ENCODE data around the gene DLL4.

DLL4 gene

DNA sequence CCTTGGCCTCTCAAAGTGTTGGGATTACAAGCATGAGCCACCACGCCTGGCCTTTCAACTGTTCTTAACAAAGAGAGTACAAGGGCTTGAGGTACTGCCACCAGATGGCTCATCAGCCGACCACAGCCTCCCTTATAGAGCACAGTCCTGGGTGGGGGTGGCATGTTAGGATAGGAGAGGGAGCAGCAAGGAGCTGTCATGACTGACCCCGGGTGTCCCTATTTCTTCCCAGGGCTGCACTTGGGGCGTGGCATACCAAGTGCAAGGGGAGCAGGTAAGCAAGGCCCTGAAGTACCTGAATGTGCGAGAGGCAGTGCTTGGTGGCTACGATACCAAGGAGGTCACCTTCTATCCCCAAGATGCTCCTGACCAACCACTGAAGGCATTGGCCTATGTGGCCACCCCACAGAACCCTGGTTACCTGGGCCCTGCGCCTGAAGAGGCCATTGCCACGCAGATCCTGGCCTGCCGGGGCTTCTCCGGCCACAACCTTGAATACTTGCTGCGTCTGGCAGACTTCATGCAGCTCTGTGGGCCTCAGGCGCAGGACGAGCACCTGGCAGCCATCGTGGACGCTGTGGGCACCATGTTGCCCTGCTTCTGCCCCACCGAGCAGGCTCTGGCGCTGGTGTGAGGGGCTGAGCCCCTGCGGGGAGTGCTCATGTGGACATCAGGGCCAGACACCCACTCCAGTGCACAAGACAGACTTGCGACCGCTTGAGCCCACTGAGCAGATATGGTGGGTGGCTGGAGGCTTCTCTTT, 26.2 kb downstream of the DLL4 start:
- H3K9me3 ChIP-seq (ENCODE audit: control insufficient read depth, low read length), result no peaks in the 10 kb centered on the region
- no peak overlapping the region for H2BK5ac ChIP-seq (ENCODE audit: low read depth, low read length, poor library complexity, severe bottlenecking)
- H3K79me1 ChIP-seq (replicated peaks; ENCODE audit: low read length, poor library complexity, severe bottlenecking), result peaks cover 8% of the 10 kb centered on the region
- peaks cover 38% of the 10 kb centered on the region for H3K4me1 ChIP-seq (ENCODE audit: control insufficient read depth, insufficient read depth, low read depth, low read length)
- H3K9ac ChIP-seq (ENCODE audit: low read length), result no peak overlapping the region
- DNase-seq, result no peak
- H4K91ac ChIP-seq (ENCODE audit: low read length), result peak overlapping the region; percentile 43
- peak overlapping the region in 1 of 2 experiments; percentile 74 for H3K18ac ChIP-seq (ENCODE audit: low read depth in 1 of 2, low read length in 2 of 2)
- H3K4me3 ChIP-seq (ENCODE audit: insufficient read depth in 1 of 2, low read depth in 1 of 2, low read length in 2 of 2), result no peak overlapping the region
- no peak overlapping the region for H2AK5ac ChIP-seq (ENCODE audit: low read length, severe bottlenecking)
- peak overlapping the region in 1 of 2 experiments; percentile 90 for H3K23ac ChIP-seq (ENCODE audit: low read length in 2 of 2)
- no peak overlapping the region for H3K27ac ChIP-seq (ENCODE audit: low read length, poor library complexity, severe bottlenecking)
- H3K27me3 ChIP-seq (ENCODE audit: control insufficient read depth in 1 of 2, insufficient read depth in 1 of 2, low read length in 2 of 2), result peaks cover 0 to 6% of the 10 kb centered on the region in 2 experiments
- H3K14ac ChIP-seq (ENCODE audit: low read length in 2 of 2), result peak overlapping the region in 1 of 2 experiments; percentile 95
- H3K36me3 ChIP-seq (ENCODE audit: control insufficient read depth in 1 of 2, insufficient read depth in 2 of 2, low read depth in 1 of 2, low read length in 2 of 2), result peaks cover 0 to 22% of the 10 kb centered on the region in 2 experiments
- H2BK120ac ChIP-seq (ENCODE audit: low read depth, low read length), result no peak overlapping the region
- H2BK15ac ChIP-seq (ENCODE audit: low read depth, poor library complexity, severe bottlenecking), result no peak overlapping the region
- H4K8ac ChIP-seq (ENCODE audit: low read length), result peak overlapping the region; percentile 43
- H3K4ac ChIP-seq (ENCODE audit: low read depth in 1 of 2, low read length in 2 of 2), result peak overlapping the region in 1 of 2 experiments; percentile 51
- no peak overlapping the region for H2AFZ ChIP-seq (ENCODE audit: low read depth, low read length)
- H2BK12ac ChIP-seq (ENCODE audit: low read length in 2 of 2), result peak overlapping the region in 1 of 2 experiments; percentile 57
- WGBS, result 96% methylated on average over 19 of the region's 20 CpGs
- no peak overlapping the region for H3K4me2 ChIP-seq (ENCODE audit: low read length, poor library complexity, severe bottlenecking)

DNA sequence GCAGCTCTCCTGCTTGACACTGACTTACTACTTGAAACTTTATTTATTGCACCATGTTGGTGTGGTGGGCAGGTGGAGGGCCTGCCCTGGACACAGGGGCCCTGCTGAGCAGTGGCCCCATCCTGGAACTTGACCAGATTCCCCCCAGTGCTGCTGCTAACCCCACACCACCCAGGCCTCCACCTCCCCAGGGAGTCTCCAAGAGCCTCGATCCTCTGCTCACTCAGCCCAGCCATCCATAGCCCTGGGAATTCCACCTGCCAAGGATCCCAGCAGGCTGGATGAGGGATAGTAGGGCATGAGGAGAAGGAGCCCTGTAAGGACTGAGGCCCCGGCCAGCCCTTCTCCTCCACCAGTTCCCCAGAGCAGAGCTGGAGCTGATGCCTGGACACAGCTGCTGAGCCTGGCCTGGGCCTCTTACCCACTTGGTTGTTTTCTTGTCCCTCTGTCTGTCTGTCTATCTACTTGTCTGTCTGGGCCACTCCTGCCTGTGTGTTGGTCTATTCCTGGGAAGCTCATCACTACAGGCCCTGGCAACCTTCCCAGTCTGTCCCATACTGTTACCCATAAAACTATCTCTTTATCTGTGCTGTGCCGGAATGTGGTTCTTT, 26.9 kb downstream of the DLL4 start:
- H2BK5ac ChIP-seq (ENCODE audit: low read depth, low read length, poor library complexity, severe bottlenecking), result no peak overlapping the region
- H2AK5ac ChIP-seq (ENCODE audit: low read length, severe bottlenecking), result no peak overlapping the region
- H3K27me3 ChIP-seq (ENCODE audit: control insufficient read depth in 1 of 2, insufficient read depth in 1 of 2, low read length in 2 of 2), result peaks cover 0 to 9% of the 10 kb centered on the region in 2 experiments
- H3K9ac ChIP-seq (ENCODE audit: low read length), result no peak overlapping the region
- H3K4ac ChIP-seq (ENCODE audit: low read depth in 1 of 2, low read length in 2 of 2), result peak overlapping the region in 1 of 2 experiments; percentile 15
- H3K4me2 ChIP-seq (ENCODE audit: low read length, poor library complexity, severe bottlenecking), result no peak overlapping the region
- no peak overlapping the region for H2AFZ ChIP-seq (ENCODE audit: low read depth, low read length)
- H3K79me1 ChIP-seq (replicated peaks; ENCODE audit: low read length, poor library complexity, severe bottlenecking), result peaks cover 8% of the 10 kb centered on the region
- peaks cover 38% of the 10 kb centered on the region for H3K4me1 ChIP-seq (ENCODE audit: control insufficient read depth, insufficient read depth, low read depth, low read length)
- H3K23ac ChIP-seq (ENCODE audit: low read length in 2 of 2), result peak overlapping the region in 1 of 2 experiments; percentile 14
- no peak overlapping the region for H3K14ac ChIP-seq (ENCODE audit: low read length in 2 of 2)
- no peak overlapping the region for H3K4me3 ChIP-seq (ENCODE audit: insufficient read depth in 1 of 2, low read depth in 1 of 2, low read length in 2 of 2)
- no peak overlapping the region for H3K27ac ChIP-seq (ENCODE audit: low read length, poor library complexity, severe bottlenecking)
- no peaks in the 10 kb centered on the region for H3K9me3 ChIP-seq (ENCODE audit: control insufficient read depth, low read length)
- no peak overlapping the region for H2BK15ac ChIP-seq (ENCODE audit: low read depth, poor library complexity, severe bottlenecking)
- H2BK120ac ChIP-seq (ENCODE audit: low read depth, low read length), result no peak overlapping the region
- 100% methylated on average over 1 of the region's 3 CpGs for WGBS
- no peak overlapping the region for H4K8ac ChIP-seq (ENCODE audit: low read length)
- H3K36me3 ChIP-seq (ENCODE audit: control insufficient read depth in 1 of 2, insufficient read depth in 2 of 2, low read depth in 1 of 2, low read length in 2 of 2), result peaks cover 0 to 22% of the 10 kb centered on the region in 2 experiments
- peak; percentile 32 for DNase-seq
- no peak overlapping the region for H3K18ac ChIP-seq (ENCODE audit: low read depth in 1 of 2, low read length in 2 of 2)
- H4K91ac ChIP-seq (ENCODE audit: low read length), result no peak overlapping the region
- H2BK12ac ChIP-seq (ENCODE audit: low read length in 2 of 2), result no peak overlapping the region

GRCh38 chr15:40956541-40956982, 27.4 kb downstream of the DLL4 start:
- peak overlapping the region; percentile 3 to 38 for H2BK12ac ChIP-seq (ENCODE audit: low read length in 2 of 2)
- H2AFZ ChIP-seq (ENCODE audit: low read depth, low read length), result no peak overlapping the region
- peak overlapping the region in 1 of 2 experiments; percentile 1 for H3K14ac ChIP-seq (ENCODE audit: low read length in 2 of 2)
- DNase-seq, result no peak
- H3K27ac ChIP-seq (ENCODE audit: low read length, poor library complexity, severe bottlenecking), result no peak overlapping the region
- H2BK5ac ChIP-seq (ENCODE audit: low read depth, low read length, poor library complexity, severe bottlenecking), result no peak overlapping the region
- H3K4me1 ChIP-seq (ENCODE audit: control insufficient read depth, insufficient read depth, low read depth, low read length), result peaks cover 37% of the 10 kb centered on the region
- peaks cover 0 to 22% of the 10 kb centered on the region in 2 experiments for H3K36me3 ChIP-seq (ENCODE audit: control insufficient read depth in 1 of 2, insufficient read depth in 2 of 2, low read depth in 1 of 2, low read length in 2 of 2)
- peak overlapping the region in 1 of 2 experiments; percentile 0 for H3K18ac ChIP-seq (ENCODE audit: low read depth in 1 of 2, low read length in 2 of 2)
- peak overlapping the region in 1 of 2 experiments; percentile 67 for H3K23ac ChIP-seq (ENCODE audit: low read length in 2 of 2)
- 91% methylated on average over 3 of the region's 3 CpGs for WGBS
- H3K9me3 ChIP-seq (ENCODE audit: control insufficient read depth, low read length), result no peaks in the 10 kb centered on the region
- H2BK15ac ChIP-seq (ENCODE audit: low read depth, poor library complexity, severe bottlenecking), result no peak overlapping the region
- H4K8ac ChIP-seq (ENCODE audit: low read length), result no peak overlapping the region
- H3K4ac ChIP-seq (ENCODE audit: low read depth in 1 of 2, low read length in 2 of 2), result no peak overlapping the region
- H3K4me2 ChIP-seq (ENCODE audit: low read length, poor library complexity, severe bottlenecking), result no peak overlapping the region
- peaks cover 0 to 9% of the 10 kb centered on the region in 2 experiments for H3K27me3 ChIP-seq (ENCODE audit: control insufficient read depth in 1 of 2, insufficient read depth in 1 of 2, low read length in 2 of 2)
- H3K79me1 ChIP-seq (replicated peaks; ENCODE audit: low read length, poor library complexity, severe bottlenecking), result peaks cover 8% of the 10 kb centered on the region
- no peak overlapping the region for H2BK120ac ChIP-seq (ENCODE audit: low read depth, low read length)
- H4K91ac ChIP-seq (ENCODE audit: low read length), result no peak overlapping the region
- H3K4me3 ChIP-seq (ENCODE audit: insufficient read depth in 1 of 2, low read depth in 1 of 2, low read length in 2 of 2), result no peak overlapping the region
- H2AK5ac ChIP-seq (ENCODE audit: low read length, severe bottlenecking), result no peak overlapping the region
- H3K9ac ChIP-seq (ENCODE audit: low read length), result no peak overlapping the region

DNA sequence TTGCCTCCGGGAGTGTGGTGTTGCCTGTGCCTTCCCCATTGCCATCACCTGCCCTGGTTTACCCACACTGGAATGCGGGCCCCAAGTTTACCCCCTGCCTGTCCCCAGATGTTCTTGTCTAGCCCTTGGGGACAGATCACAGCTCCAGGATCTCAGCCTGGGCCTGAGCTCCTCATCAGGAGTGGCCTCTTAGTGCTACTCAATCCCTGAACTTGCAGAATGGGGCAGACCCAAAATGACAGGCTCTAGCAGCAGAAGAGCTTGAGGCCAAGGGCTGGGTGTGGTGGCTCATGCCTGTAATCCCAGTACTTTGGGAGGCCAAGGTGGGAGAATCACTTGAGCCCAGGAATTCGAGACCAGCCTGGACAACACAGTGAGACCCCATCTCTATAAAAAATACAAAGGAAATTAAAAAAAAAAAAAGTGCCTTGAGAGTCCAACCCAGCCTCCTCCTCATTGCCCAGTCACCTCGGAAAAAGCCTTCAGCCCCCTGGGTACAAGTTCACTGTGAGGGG, 28.0 kb downstream of the DLL4 start:
- Histone ChIP-seq H3K9ac (ENCODE audit: low read length) (no peak overlapping the region), H3K4me1 (ENCODE audit: control insufficient read depth, insufficient read depth, low read depth, low read length) (peaks cover 37% of the 10 kb centered on the region), H2BK15ac (ENCODE audit: low read depth, poor library complexity, severe bottlenecking) (no peak overlapping the region), H3K23ac (ENCODE audit: low read length in 2 of 2) (peak overlapping the region in 1 of 2 experiments; percentile 67), H3K27me3 (ENCODE audit: control insufficient read depth in 1 of 2, insufficient read depth in 1 of 2, low read length in 2 of 2) (peaks cover 0 to 9% of the 10 kb centered on the region in 2 experiments), H3K18ac (ENCODE audit: low read depth in 1 of 2, low read length in 2 of 2) (peak overlapping the region in 1 of 2 experiments; percentile 0), H3K9me3 (ENCODE audit: control insufficient read depth, low read length) (no peaks in the 10 kb centered on the region), H3K79me1 (replicated peaks; ENCODE audit: low read length, poor library complexity, severe bottlenecking) (peaks cover 8% of the 10 kb centered on the region), H2AFZ (ENCODE audit: low read depth, low read length) (no peak overlapping the region), H3K36me3 (ENCODE audit: control insufficient read depth in 1 of 2, insufficient read depth in 2 of 2, low read depth in 1 of 2, low read length in 2 of 2) (peaks cover 0 to 22% of the 10 kb centered on the region in 2 experiments), H2BK5ac (ENCODE audit: low read depth, low read length, poor library complexity, severe bottlenecking) (no peak overlapping the region), H3K27ac (ENCODE audit: low read length, poor library complexity, severe bottlenecking) (no peak overlapping the region), H3K4ac (ENCODE audit: low read depth in 1 of 2, low read length in 2 of 2) (no peak overlapping the region), H4K91ac (ENCODE audit: low read length) (no peak overlapping the region), H3K4me3 (ENCODE audit: insufficient read depth in 1 of 2, low read depth in 1 of 2, low read length in 2 of 2) (no peak overlapping the region), H3K14ac (ENCODE audit: low read length in 2 of 2) (no peak overlapping the region), H2AK5ac (ENCODE audit: low read length, severe bottlenecking) (no peak overlapping the region), H2BK120ac (ENCODE audit: low read depth, low read length) (no peak overlapping the region), H2BK12ac (ENCODE audit: low read length in 2 of 2) (peak overlapping the region in 1 of 2 experiments; percentile 38), H4K8ac (ENCODE audit: low read length) (no peak overlapping the region), H3K4me2 (ENCODE audit: low read length, poor library complexity, severe bottlenecking) (no peak overlapping the region)
- no peak for DNase-seq
- 87% methylated on average over 4 of the region's 4 CpGs for WGBS
